ENCODE results near the gene VWA5B2.
A peak's percentile ranks its signal among the peaks of the same experiment; 100 is the strongest.

VWA5B2 gene

DNA sequence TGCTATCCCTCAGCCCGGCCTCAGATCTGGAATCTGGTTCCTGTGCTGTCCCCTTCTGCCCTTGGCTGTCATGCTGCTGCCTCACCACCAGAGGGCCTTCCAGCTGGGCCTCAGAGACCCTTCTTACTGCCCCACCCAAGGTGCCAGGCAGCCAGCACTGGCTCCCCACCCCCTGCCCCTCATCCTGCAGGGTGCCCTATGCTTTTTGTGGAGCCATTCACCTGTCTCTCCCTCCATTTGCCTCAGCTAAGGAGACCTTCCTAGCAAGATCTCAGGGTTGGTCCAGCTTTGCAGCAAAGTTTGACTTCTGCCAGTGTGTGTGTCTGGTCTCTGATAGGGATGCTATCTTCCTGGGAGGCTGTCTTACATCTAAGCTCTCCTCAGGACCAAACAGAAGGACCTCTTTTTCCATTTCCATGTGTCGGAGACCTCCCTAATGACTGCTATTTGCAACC is 1.9 kb upstream of the VWA5B2 start:
- peak; percentile 55 for DNase-seq

GRCh38 chr3:184228376-184229137 is 828 bp upstream of the VWA5B2 start:
- DNase-seq: no peak

DNA sequence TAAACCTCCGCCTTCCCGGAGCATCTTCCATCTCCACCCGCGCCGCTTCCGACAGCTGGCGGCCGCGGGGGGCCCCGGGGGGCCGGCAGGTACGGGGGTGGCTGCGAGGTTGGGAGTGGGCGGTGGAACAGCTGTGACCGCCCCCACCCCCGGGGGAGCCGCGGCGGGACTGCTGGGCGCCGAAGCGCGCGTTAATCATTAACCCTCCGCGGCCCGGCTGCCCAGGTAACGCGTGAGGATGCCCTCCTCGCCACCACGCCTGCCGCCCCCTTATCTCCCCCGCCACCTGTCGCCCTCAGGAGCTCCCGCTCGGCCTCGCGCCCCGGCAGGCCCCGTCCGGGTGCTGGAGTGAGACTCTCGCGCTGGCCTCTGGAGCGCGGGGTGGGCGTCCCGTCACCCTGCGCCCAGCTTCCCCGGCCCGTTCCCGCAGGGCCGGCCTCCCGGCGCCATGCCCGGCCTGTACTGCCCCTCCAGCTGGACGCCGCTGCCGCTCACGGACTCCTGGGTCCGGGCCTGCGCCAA is 757 bp downstream of the VWA5B2 start:
- peak; percentile 23 for DNase-seq

GRCh38 chr3:184230603-184231528 is 1.5 kb downstream of the VWA5B2 start:
- DNase-seq: no peak

GRCh38 chr3:184231671-184232070 is 2.3 kb downstream of the VWA5B2 start:
- DNase-seq: no peak

GRCh38 chr3:184233127-184233843 is 3.9 kb downstream of the VWA5B2 start:
- DNase-seq: no peak

- DNase-seq: no peak
Observed at GRCh38 chr3:184234224-184234623, 4.8 kb downstream of the VWA5B2 start.

DNA sequence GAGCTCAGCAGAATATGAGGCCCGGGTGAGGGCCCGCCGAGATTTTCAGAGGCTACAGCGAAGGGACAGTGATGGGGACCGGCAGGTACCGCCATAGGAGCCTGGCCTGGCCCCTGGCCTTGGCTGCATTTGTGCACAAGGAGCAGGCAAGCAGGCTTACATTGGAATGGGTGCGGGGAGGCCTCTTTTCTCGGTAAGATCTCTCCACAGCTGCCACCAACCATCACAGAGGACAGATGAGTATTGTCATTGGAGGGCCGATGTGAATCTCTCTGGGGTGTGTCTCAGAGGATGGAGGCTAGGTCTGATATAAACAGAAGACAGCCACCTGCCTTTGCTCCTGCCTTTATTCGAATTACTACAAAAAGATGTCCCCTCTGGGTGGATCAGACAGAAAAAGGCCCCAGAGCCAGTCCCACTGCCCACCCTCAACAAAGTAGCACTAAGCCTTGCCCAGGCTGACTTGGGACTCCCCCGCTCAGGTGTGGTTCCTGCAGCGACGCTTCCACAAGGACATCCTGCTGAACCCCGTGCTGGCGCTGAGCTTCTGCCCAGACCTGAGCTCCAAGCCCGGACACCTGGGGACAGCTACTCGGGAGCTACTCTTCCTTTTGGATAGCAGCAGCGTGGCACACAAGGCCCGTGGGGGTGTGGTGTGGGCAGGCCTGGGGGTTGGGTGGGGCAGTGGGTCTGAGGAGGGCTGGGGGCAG is 5.4 kb downstream of the VWA5B2 start:
- no peak for DNase-seq

DNA sequence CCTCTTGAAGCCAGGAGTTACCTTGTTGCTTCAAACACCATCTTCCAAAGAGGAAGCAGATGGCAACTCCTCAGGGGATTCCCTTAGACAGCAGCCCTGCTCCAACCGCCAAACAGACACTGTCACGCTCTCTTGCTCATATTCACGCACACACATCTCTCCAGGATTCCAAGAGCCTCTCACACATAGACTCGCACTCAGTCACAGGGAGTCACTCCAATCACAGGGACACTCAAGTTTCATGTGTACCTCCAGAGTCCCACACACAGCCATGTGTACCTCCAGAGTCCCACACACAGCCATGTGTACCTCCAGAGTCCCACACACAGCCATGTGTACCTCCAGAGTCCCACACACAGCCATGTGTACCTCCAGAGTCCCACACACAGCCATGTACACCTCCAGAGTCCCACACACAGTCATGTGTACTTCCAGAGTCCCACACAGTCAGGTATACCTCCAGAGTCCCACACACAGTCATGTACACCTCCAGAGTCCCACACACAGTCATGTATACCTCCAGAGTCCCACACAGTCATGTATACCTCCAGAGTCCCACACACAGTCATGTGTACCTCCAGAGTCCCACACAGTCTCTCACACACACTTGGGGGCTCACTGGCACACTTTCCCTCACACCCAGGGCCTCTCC is 6.1 kb downstream of the VWA5B2 start:
- no peak for DNase-seq

- DNase-seq: no peak
Observed at GRCh38 chr3:184236033-184236410, 6.6 kb downstream of the VWA5B2 start.

DNA sequence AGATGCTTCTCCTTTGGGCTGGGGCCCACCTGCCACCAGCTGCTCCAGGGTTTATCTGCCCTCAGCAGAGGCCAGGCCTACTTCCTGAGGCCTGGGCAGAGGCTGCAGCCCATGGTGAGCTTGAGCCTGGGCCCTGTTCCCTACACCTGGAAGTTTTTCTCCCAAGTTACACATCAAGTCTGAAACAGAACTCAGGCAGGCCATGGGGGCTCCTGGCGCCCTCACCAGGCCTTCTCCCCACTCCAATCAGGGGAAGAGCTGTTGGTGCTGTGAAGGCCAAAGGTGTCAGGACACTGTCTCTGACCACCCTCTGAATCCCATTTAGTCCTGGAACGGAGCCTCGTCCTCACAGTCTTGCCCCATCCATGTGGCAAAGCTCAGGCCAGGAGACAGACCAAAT is 7.3 kb downstream of the VWA5B2 start:
- no peak for DNase-seq

DNA sequence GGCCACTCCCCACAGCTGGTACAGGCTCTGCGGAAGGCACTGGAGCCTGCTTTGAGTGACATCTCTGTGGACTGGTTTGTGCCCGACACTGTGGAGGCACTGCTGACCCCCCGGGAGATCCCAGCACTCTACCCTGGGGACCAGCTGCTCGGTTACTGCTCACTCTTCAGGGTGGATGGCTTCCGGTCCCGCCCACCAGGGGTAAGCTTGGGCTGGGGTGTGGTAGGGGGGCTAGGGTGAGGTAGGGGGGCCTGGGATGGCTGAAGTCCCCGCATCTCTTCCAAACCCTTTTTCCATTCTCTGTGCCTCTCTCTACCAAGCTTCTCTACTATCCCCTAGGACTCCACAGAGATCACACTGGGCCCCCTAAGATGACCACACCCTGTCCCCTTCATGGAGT is 7.8 kb downstream of the VWA5B2 start:
- no peak for DNase-seq

- DNase-seq: no peak
Observed at GRCh38 chr3:184237807-184238206, 8.4 kb downstream of the VWA5B2 start.

DNA sequence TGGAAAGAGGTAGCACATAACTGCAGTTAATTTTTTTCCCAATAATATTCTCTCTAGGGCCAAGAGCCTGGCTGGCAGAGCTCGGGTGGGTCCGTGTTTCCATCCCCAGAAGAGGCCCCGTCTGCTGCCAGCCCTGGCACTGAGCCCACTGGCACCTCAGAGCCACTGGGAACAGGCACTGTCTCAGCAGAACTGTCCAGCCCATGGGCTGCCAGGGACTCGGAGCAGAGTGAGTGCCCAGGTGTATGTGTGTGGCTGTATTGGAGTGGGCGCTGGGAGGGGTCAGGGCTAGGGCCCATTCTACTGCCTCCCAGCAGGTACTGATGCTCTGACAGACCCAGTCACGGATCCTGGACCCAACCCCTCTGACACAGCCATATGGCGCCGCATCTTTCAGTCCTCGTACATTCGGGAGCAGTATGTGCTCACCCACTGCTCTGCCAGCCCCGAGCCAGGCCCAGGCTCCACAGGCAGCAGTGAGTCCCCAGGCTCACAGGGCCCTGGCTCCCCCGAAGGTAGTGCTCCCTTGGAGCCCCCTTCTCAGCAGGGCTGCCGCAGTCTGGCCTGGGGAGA is 8.9 kb downstream of the VWA5B2 start:
- no peak for DNase-seq

DNA sequence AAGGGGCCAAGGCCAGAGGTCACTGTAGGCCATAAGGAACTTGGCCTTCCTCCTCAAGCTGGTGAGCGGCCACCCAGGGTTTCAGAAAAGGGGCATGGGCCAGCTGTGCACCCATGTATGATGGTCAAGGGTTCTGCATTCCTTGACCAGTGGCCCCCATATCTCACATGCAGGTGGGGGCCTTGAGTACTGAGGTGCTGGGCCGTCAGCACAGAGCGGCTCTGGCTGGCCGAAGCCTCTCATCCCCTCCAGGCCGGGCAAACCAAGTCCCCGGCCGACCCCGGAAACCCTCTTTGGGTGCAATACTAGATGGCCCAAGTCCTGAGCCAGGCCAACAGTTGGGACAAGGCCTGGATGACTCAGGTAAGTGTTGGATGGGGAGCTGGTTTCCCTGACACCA is 9.8 kb downstream of the VWA5B2 start:
- no peak for DNase-seq

DNA sequence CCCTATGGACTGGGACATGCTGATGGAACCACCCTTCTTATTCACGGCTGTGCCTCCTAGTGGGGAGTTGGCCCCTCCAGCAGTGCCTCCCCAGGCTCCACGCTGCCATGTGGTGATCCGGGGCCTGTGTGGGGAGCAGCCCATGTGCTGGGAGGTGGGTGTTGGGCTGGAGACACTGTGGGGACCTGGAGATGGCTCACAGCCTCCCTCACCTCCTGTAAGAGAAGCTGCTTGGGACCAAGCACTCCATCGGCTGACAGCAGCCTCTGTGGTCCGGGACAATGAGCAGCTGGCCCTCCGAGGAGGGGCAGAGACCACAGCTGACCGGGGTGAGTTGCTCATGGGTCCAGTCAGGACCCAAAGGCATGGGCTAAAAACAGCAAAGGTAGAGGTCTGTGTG is 10.3 kb downstream of the VWA5B2 start:
- no peak for DNase-seq

- DNase-seq: no peak
Observed at GRCh38 chr3:184240384-184241140, 11.2 kb downstream of the VWA5B2 start.

- no peak for DNase-seq
Observed at GRCh38 chr3:184241141-184241446, 11.7 kb downstream of the VWA5B2 start.

GRCh38 chr3:184241447-184242296 is 12.3 kb downstream of the VWA5B2 start:
- no peak for DNase-seq

DNA sequence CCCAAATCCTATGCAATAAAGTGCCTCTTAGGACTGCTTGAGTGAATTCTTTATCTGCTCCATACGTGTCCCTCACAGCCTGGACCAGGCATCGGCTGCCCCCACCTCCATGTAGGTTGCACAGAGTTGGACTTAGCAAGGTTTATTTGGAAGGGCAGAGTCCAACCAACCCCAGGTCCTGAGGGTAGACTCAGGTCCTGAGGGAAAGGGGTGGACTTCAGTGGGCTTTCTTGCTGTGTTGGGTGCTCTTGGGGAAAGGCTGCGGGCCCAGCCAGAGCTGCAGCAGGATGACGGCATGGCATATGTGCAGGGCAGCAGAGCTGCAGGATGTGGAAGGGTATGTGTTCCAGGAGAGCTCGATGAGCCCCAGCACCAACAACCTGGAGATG is 12.9 kb downstream of the VWA5B2 start:
- DNase-seq: no peak
